HepG2 (cell line): ENCODE measurements around the gene KHK. TPM values are rescaled to one million over a fixed set of nuclear protein-coding genes. Genes with fewer than 3 reads are reported as not detected.
A peak's percentile ranks its signal among the peaks of the same experiment; 100 is the strongest.

Experiments
- CREB3 ChIP-seq: sonication (generic); formaldehyde crosslinking; IDR thresholded peaks from 2 replicates; pipeline ENCODE4 v1.5.0; 2020; ENCODE audit warnings: missing genetic modification reagents
- GRHL1 ChIP-seq: sonication (generic); formaldehyde crosslinking; conservative IDR thresholded peaks from 2 replicates; pipeline ENCODE4 v1.8.0; 2022; ENCODE audit warnings: missing genetic modification reagents
- KLF6 ChIP-seq: IDR thresholded peaks from 2 replicates; pipeline ENCODE4 v1.8.0; 2016; ENCODE audit warnings: missing biosample characterization, missing genetic modification reagents
- PATZ1 ChIP-seq: sonication (generic); formaldehyde crosslinking; IDR thresholded peaks from 2 replicates; pipeline ENCODE4 v1.4.0; 2020; ENCODE audit warnings: missing genetic modification reagents
- SMYD3 ChIP-seq: sonication (generic); formaldehyde crosslinking; IDR thresholded peaks from 2 replicates; pipeline ENCODE4 v1.8.1; 2023; ENCODE audit warnings: mild to moderate bottlenecking, missing genetic modification reagents
- ZFP36 ChIP-seq: fragments of 150-350 bp; IDR thresholded peaks from 2 replicates; pipeline ENCODE4 v1.6.1; 2018; ENCODE audit warnings: borderline replicate concordance, low read length, low read depth; ENCODE audit not compliant: partially characterized antibody
- ZNF263 ChIP-seq: sonication (generic); formaldehyde crosslinking; IDR thresholded peaks from 2 replicates; pipeline ENCODE4 v1.4.0; 2020; ENCODE audit warnings: missing genetic modification reagents
- polyA plus RNA-seq, 8 experiments: library from polyadenylated mRNA; depleted of rRNA in 3 of 8; stranded (reverse) in 7 of 8; unstranded in 1 of 8; fragments of >200 nt; fragmentation: Illumina TruSeq in 4 of 8; extraction: Trizol in 4 of 8; gene quantifications; 2 replicates each; pipeline versions ENCODE4 v1.2.1 to v1.2.3, GENCODE V29; 2011 to 2016; ENCODE audit warnings: low read depth in 4 of 8, missing spikeins in 1 of 8, mixed read lengths in 1 of 8; ENCODE audit not compliant: insufficient read depth in 1 of 8
- total RNA-seq, 5 experiments: library from RNA; depleted of rRNA; stranded (reverse); fragments of >200 nt; fragmentation: Illumina TruSeq; extraction: Trizol; gene quantifications; 2 replicates each; pipeline ENCODE4 v1.2.3, GENCODE V29; 2016; ENCODE audit warnings: low read depth in 1 of 5
- TF ChIP-seq, protein P1 (sequence below): sonication (generic); formaldehyde crosslinking; IDR thresholded peaks from 2 replicates; pipeline ENCODE4 v1.8.0; 2022; ENCODE audit warnings: mild to moderate bottlenecking, missing genetic modification reagents

Gene KHK
- total and polyA plus RNA-seq, 2 of the 13 experiments (the other 11 are each of a cell fraction or from before 2014, with no cell fraction given) = 40.9 to 99.2 TPM

DNA sequence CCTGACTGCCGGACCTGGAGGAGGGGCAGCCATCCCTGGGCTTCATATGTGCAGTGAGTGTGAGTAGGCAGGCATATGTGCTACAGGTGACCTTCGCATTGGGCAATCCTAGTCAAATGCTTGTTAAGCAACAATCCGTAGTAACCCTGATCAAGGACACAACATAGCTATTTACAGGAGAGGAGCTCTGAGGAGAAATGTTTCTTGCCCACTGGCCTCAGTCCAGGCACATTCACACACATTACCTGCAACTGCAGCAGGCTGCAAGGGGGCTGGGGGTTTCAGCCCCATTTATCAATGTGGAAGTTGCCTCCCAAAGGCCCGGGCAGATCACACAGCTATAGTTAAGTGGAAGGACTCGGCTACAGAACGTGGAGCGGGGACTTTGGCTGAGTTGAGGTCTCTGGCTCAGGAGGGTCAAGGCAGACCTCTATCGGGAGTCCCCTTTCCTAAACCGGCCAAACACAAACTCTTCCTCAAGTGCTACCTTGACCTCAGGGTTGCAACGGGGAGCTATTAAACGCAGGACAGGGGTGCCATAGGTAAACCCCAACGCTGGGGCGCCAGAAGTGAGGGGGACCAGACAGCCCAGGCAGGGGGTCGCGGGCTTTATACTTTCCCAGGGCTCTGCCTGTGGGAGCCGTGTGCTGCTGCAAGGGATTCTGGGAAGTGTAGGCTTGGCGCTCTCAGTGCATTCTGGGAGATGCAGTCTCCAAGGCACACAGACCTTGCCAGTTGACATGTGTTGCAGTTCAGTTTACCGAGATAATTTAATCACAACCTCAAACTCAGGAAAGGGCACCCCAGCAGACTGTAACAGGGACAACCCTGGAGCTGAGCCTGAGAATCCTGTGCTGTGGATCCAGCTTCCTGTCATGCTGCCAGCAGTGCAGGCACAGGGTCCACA is 9.4 kb downstream of the KHK start (continued):
- TF ChIP-seq GRHL1 (no peak), ZFP36 (no peak), KLF6 (CRISPR knock-in tag) (peak; percentile 89), CREB3 (CRISPR knock-in tag) (peak; percentile 69; the same call in 1 of the 2 replicates), PATZ1 (peak; percentile 91), ZNF263 (CRISPR knock-in tag) (peak; percentile 88), SMYD3 (CRISPR knock-in tag) (peak; percentile 64)
- TF ChIP-seq, protein P1, sequence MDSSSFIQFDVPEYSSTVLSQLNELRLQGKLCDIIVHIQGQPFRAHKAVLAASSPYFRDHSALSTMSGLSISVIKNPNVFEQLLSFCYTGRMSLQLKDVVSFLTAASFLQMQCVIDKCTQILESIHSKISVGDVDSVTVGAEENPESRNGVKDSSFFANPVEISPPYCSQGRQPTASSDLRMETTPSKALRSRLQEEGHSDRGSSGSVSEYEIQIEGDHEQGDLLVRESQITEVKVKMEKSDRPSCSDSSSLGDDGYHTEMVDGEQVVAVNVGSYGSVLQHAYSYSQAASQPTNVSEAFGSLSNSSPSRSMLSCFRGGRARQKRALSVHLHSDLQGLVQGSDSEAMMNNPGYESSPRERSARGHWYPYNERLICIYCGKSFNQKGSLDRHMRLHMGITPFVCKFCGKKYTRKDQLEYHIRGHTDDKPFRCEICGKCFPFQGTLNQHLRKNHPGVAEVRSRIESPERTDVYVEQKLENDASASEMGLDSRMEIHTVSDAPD = peak; percentile 77
